ENCODE results near the gene ASXL3. TPM values are rescaled to one million over a fixed set of nuclear protein-coding genes. Genes with fewer than 3 reads are reported as not detected.

Gene ASXL3
- total and polyA plus RNA-seq, 4 donors, result 0.19 to 1.3 (median 0.39) TPM

- H3K4me3 ChIP-seq (ENCODE audit: low read depth in 1 of 3, low read length in 3 of 3), result no peak overlapping the region
- H3K27me3 ChIP-seq (ENCODE audit: control insufficient read depth in 4 of 4, insufficient read depth in 4 of 4, low read length in 3 of 4), result no peaks in the 10 kb centered on the region
- WGBS, result 75% methylated on average over 1 of the region's 1 CpG
- H3K36me3 ChIP-seq (ENCODE audit: control insufficient read depth in 4 of 4, insufficient read depth in 3 of 4, low read depth in 1 of 4, low read length in 3 of 4), result no peaks in the 10 kb centered on the region
- H3K27ac ChIP-seq (ENCODE audit: low read depth in 1 of 2, low read length in 2 of 2), result no peak overlapping the region
- H3K4me1 ChIP-seq (ENCODE audit: control insufficient read depth in 4 of 4, insufficient read depth in 4 of 4, low read length in 3 of 4), result peaks cover 0 to 7% (median 1%) of the 10 kb centered on the region in 4 donors
- DNase-seq (ENCODE audit: low spot score), result no peak
- no peak for TF ChIP-seq RAD21 (IDR thresholded peaks at IDR 0.05)
- no peak for TF ChIP-seq CTCF (IDR thresholded peaks at IDR 0.05; ENCODE audit: low read depth, low read length, missing input control)
- H3K9ac ChIP-seq (ENCODE audit: low read depth in 1 of 2, low read length in 2 of 2), result no peak overlapping the region
- H3K9me3 ChIP-seq (ENCODE audit: control insufficient read depth in 4 of 4, low read length in 3 of 4), result no peaks in the 10 kb centered on the region
Measured at GRCh38 chr18:33652635-33653034, 74.6 kb downstream of the ASXL3 start.

- H3K4me1 ChIP-seq (ENCODE audit: control insufficient read depth in 4 of 4, insufficient read depth in 4 of 4, low read length in 3 of 4), result peaks cover 0 to 10% (median 3%) of the 10 kb centered on the region in 4 donors
- H3K36me3 ChIP-seq (ENCODE audit: control insufficient read depth in 4 of 4, insufficient read depth in 3 of 4, low read depth in 1 of 4, low read length in 3 of 4), result no peaks in the 10 kb centered on the region
- H3K4me3 ChIP-seq (ENCODE audit: low read depth in 1 of 3, low read length in 3 of 3), result no peak overlapping the region
- 89% methylated on average over 3 of the region's 3 CpGs for WGBS
- no peaks in the 10 kb centered on the region for H3K9me3 ChIP-seq (ENCODE audit: control insufficient read depth in 4 of 4, low read length in 3 of 4)
- no peaks in the 10 kb centered on the region for H3K27me3 ChIP-seq (ENCODE audit: control insufficient read depth in 4 of 4, insufficient read depth in 4 of 4, low read length in 3 of 4)
- DNase-seq (ENCODE audit: low spot score), result no peak
- no peak for TF ChIP-seq CTCF (IDR thresholded peaks at IDR 0.05; ENCODE audit: low read depth, low read length, missing input control)
- TF ChIP-seq MAX (IDR thresholded peaks at IDR 0.05), result no peak
- no peak for TF ChIP-seq YY1 (IDR thresholded peaks at IDR 0.05)
- no peak for TF ChIP-seq RAD21 (IDR thresholded peaks at IDR 0.05)
- TF ChIP-seq NR2F2 (IDR thresholded peaks at IDR 0.05), result no peak
- no peak for TF ChIP-seq REST (IDR thresholded peaks at IDR 0.05)
- no peak for TF ChIP-seq ATF3 (IDR thresholded peaks at IDR 0.05)
- TF ChIP-seq FOXA2 (IDR thresholded peaks at IDR 0.05), result no peak
- TF ChIP-seq EGR1 (IDR thresholded peaks at IDR 0.05; ENCODE audit: low read depth in 2 of 2), result no peak
- no peak for TF ChIP-seq HNF4G (IDR thresholded peaks at IDR 0.05)
- no peak for TF ChIP-seq GABPA (IDR thresholded peaks at IDR 0.05 in 1 of 2, conservative IDR thresholded peaks at IDR 0.05 in 1 of 2)
- no peak for TF ChIP-seq JUND (IDR thresholded peaks at IDR 0.05)
- no peak for TF ChIP-seq RXRA (IDR thresholded peaks at IDR 0.05)
- TF ChIP-seq SP1 (IDR thresholded peaks at IDR 0.05), result no peak
- TF ChIP-seq HNF4A (conservative IDR thresholded peaks at IDR 0.05), result no peak
- TF ChIP-seq FOXA1 (IDR thresholded peaks at IDR 0.05), result no peak
- TF ChIP-seq ZBTB33 (IDR thresholded peaks at IDR 0.05), result no peak
- no peak overlapping the region for H3K9ac ChIP-seq (ENCODE audit: low read depth in 1 of 2, low read length in 2 of 2)
- H3K27ac ChIP-seq (ENCODE audit: low read depth in 1 of 2, low read length in 2 of 2), result no peak overlapping the region
Measured at GRCh38 chr18:33653231-33653630, 75.2 kb downstream of the ASXL3 start.

Measured in liver (tissue), 9 donors.